Dendritic cell treated with granulocyte-macrophage colony-stimulating factor and Interleukin-4, amounts not matched to agents 40 ng/mL and 50 ng/mL, for 4 days (primary cell): Measurements from ENCODE around the gene GRID2.

Experiments used
- H3K27ac Mint-ChIP-seq: one replicate; pipeline ENCODE4 v1.8.0; 2022; ENCODE audit warnings: mild to moderate bottlenecking, mixed read lengths
- H3K27me3 Mint-ChIP-seq: one replicate; pipeline ENCODE4 v1.8.0; 2022; ENCODE audit warnings: mild to moderate bottlenecking, mixed read lengths
- H3K36me3 Mint-ChIP-seq: one replicate; pipeline ENCODE4 v1.8.0; 2022; ENCODE audit warnings: low read depth, mixed read lengths
- H3K4me1 Mint-ChIP-seq: one replicate; pipeline ENCODE4 v1.8.0; 2022; ENCODE audit warnings: low read depth, mixed read lengths
- H3K4me3 Mint-ChIP-seq: one replicate; pipeline ENCODE4 v1.8.0; 2022; ENCODE audit warnings: mild to moderate bottlenecking, moderate library complexity, mixed read lengths
- H3K9me3 Mint-ChIP-seq: one replicate; pipeline ENCODE4 v1.8.0; 2022; ENCODE audit warnings: mixed read lengths
- intact Hi-C: fragments of 100-400 bp; cut with micrococcal nuclease; formaldehyde crosslinking; loops from one replicate; pipeline ENCODE4 v1.15.0; 2022

Gene GRID2

GRCh38 chr4:93529692-93530372 lies 1226.1 kb downstream of the GRID2 start:
- H3K27ac Mint-ChIP-seq = no peak overlapping the region
- intact Hi-C loops = no loop called here
- no peaks in the 10 kb centered on the region for H3K4me1 Mint-ChIP-seq
- no peak overlapping the region for H3K4me3 Mint-ChIP-seq
- no peaks in the 10 kb centered on the region for H3K27me3 Mint-ChIP-seq
- peaks cover 9% of the 10 kb centered on the region for H3K9me3 Mint-ChIP-seq
- no peaks in the 10 kb centered on the region for H3K36me3 Mint-ChIP-seq

GRCh38 chr4:93532234-93532633 lies 1228.5 kb downstream of the GRID2 start:
- Mint-ChIP-seq H3K27me3 (no peaks in the 10 kb centered on the region), H3K4me1 (no peaks in the 10 kb centered on the region), H3K4me3 (no peak overlapping the region), H3K27ac (no peak overlapping the region), H3K9me3 (peaks cover 9% of the 10 kb centered on the region), H3K36me3 (no peaks in the 10 kb centered on the region)
- intact Hi-C loops = no loop called here

GRCh38 chr4:93540562-93540961 lies 1236.8 kb downstream of the GRID2 start:
- H3K4me3 Mint-ChIP-seq = no peak overlapping the region
- no peak overlapping the region for H3K27ac Mint-ChIP-seq
- no peaks in the 10 kb centered on the region for H3K4me1 Mint-ChIP-seq
- no peaks in the 10 kb centered on the region for H3K27me3 Mint-ChIP-seq
- no peaks in the 10 kb centered on the region for H3K36me3 Mint-ChIP-seq
- intact Hi-C loops = no loop called here
- H3K9me3 Mint-ChIP-seq = peaks cover 27% of the 10 kb centered on the region

- Mint-ChIP-seq H3K4me1 (no peaks in the 10 kb centered on the region), H3K27ac (no peak overlapping the region), H3K36me3 (no peaks in the 10 kb centered on the region)
These were observed 1258.1 kb downstream of the GRID2 start for GRCh38 chr4:93561842-93562241.

GRCh38 chr4:93568758-93569157 lies 1265.0 kb downstream of the GRID2 start:
- Mint-ChIP-seq H3K36me3 (no peaks in the 10 kb centered on the region), H3K4me1 (no peaks in the 10 kb centered on the region), H3K4me3 (no peak overlapping the region), H3K27me3 (no peaks in the 10 kb centered on the region), H3K9me3 (no peaks in the 10 kb centered on the region), H3K27ac (no peak overlapping the region)
- intact Hi-C loops = no loop called here

More at GRCh38 chr4:93561842-93562241, 1258.1 kb downstream of the GRID2 start:
- Mint-ChIP-seq H3K4me3 (no peak overlapping the region), H3K9me3 (peaks cover 33% of the 10 kb centered on the region), H3K27me3 (no peaks in the 10 kb centered on the region)
- intact Hi-C loops = no loop called here

- Mint-ChIP-seq H3K4me3 (no peak overlapping the region), H3K9me3 (peaks cover 8% of the 10 kb centered on the region), H3K36me3 (no peaks in the 10 kb centered on the region), H3K4me1 (no peaks in the 10 kb centered on the region), H3K27ac (no peak overlapping the region), H3K27me3 (no peaks in the 10 kb centered on the region)
- intact Hi-C loops = no loop called here
These were observed 1269.5 kb downstream of the GRID2 start for GRCh38 chr4:93573285-93573684.

- Mint-ChIP-seq H3K27me3 (no peaks in the 10 kb centered on the region), H3K4me3 (no peak overlapping the region), H3K36me3 (no peaks in the 10 kb centered on the region), H3K4me1 (no peaks in the 10 kb centered on the region), H3K27ac (no peak overlapping the region), H3K9me3 (peaks cover 8% of the 10 kb centered on the region)
- intact Hi-C loops = no loop called here
These were observed 1275.2 kb downstream of the GRID2 start for GRCh38 chr4:93578942-93579341.

- H3K27me3 Mint-ChIP-seq = no peaks in the 10 kb centered on the region
- peaks cover 45% of the 10 kb centered on the region for H3K9me3 Mint-ChIP-seq
- H3K27ac Mint-ChIP-seq = no peak overlapping the region
- intact Hi-C loops = no loop called here
- H3K4me1 Mint-ChIP-seq = no peaks in the 10 kb centered on the region
- no peaks in the 10 kb centered on the region for H3K36me3 Mint-ChIP-seq
- H3K4me3 Mint-ChIP-seq = no peak overlapping the region
These were observed 1301.4 kb downstream of the GRID2 start for GRCh38 chr4:93605163-93605562.

- Mint-ChIP-seq H3K27ac (no peak overlapping the region), H3K9me3 (peaks cover 9% of the 10 kb centered on the region), H3K4me1 (no peaks in the 10 kb centered on the region), H3K27me3 (no peaks in the 10 kb centered on the region), H3K36me3 (no peaks in the 10 kb centered on the region), H3K4me3 (no peak overlapping the region)
- intact Hi-C loops = no loop called here
These were observed 1313.8 kb downstream of the GRID2 start for GRCh38 chr4:93617606-93618005.

GRCh38 chr4:93633721-93634120 lies 1330.0 kb downstream of the GRID2 start:
- no peaks in the 10 kb centered on the region for H3K36me3 Mint-ChIP-seq

GRCh38 chr4:93635943-93636342 lies 1332.2 kb downstream of the GRID2 start:
- Mint-ChIP-seq H3K9me3 (peaks cover 40% of the 10 kb centered on the region), H3K36me3 (no peaks in the 10 kb centered on the region), H3K4me3 (no peak overlapping the region), H3K27ac (no peak overlapping the region), H3K4me1 (no peaks in the 10 kb centered on the region), H3K27me3 (no peaks in the 10 kb centered on the region)
- intact Hi-C loops = no loop called here

More at GRCh38 chr4:93633721-93634120, 1330.0 kb downstream of the GRID2 start:
- intact Hi-C loops = no loop called here
- peaks cover 40% of the 10 kb centered on the region for H3K9me3 Mint-ChIP-seq
- H3K27me3 Mint-ChIP-seq = no peaks in the 10 kb centered on the region
- H3K4me1 Mint-ChIP-seq = no peaks in the 10 kb centered on the region
- no peak overlapping the region for H3K27ac Mint-ChIP-seq
- H3K4me3 Mint-ChIP-seq = no peak overlapping the region

- Mint-ChIP-seq H3K27me3 (no peaks in the 10 kb centered on the region), H3K9me3 (no peaks in the 10 kb centered on the region), H3K27ac (no peak overlapping the region), H3K4me1 (no peaks in the 10 kb centered on the region), H3K4me3 (no peak overlapping the region), H3K36me3 (no peaks in the 10 kb centered on the region)
- intact Hi-C loops = no loop called here
These were observed 1341.4 kb downstream of the GRID2 start for GRCh38 chr4:93645120-93645519.

GRCh38 chr4:93646233-93646930 lies 1342.6 kb downstream of the GRID2 start:
- H3K9me3 Mint-ChIP-seq = no peaks in the 10 kb centered on the region
- H3K27ac Mint-ChIP-seq = no peak overlapping the region
- H3K4me3 Mint-ChIP-seq = no peak overlapping the region

GRCh38 chr4:93648258-93648657 lies 1344.5 kb downstream of the GRID2 start:
- intact Hi-C loops = no loop called here
- H3K27me3 Mint-ChIP-seq = no peaks in the 10 kb centered on the region
- no peaks in the 10 kb centered on the region for H3K9me3 Mint-ChIP-seq
- no peaks in the 10 kb centered on the region for H3K4me1 Mint-ChIP-seq
- H3K27ac Mint-ChIP-seq = no peak overlapping the region
- no peak overlapping the region for H3K4me3 Mint-ChIP-seq
- no peaks in the 10 kb centered on the region for H3K36me3 Mint-ChIP-seq

More at GRCh38 chr4:93646233-93646930, 1342.6 kb downstream of the GRID2 start:
- Mint-ChIP-seq H3K4me1 (no peaks in the 10 kb centered on the region), H3K27me3 (no peaks in the 10 kb centered on the region), H3K36me3 (no peaks in the 10 kb centered on the region)
- intact Hi-C loops = no loop called here
